Neural progenitor cell (in vitro differentiated cells): Measurements from ENCODE around the gene THEM4.

Experiments used
- EZH2 ChIP-seq: fragments of 200-600 bp; sonication (generic); IDR thresholded peaks from 2 replicates; pipeline ENCODE4 v1.6.1; 2017; ENCODE audit warnings: antibody characterized with exemption, mild to moderate bottlenecking, moderate library complexity
- EZH2phosphoT487 ChIP-seq: fragments of 200-600 bp; sonication (generic); IDR thresholded peaks from 2 replicates; pipeline ENCODE4 v1.6.1; 2017; ENCODE audit warnings: antibody characterized with exemption
- TF ChIP-seq, protein P1 (sequence below): fragments of 200-600 bp; sonication (generic); IDR thresholded peaks from 2 replicates; pipeline ENCODE4 v1.5.1; 2017; ENCODE audit warnings: antibody characterized with exemption, mild to moderate bottlenecking

DNA sequence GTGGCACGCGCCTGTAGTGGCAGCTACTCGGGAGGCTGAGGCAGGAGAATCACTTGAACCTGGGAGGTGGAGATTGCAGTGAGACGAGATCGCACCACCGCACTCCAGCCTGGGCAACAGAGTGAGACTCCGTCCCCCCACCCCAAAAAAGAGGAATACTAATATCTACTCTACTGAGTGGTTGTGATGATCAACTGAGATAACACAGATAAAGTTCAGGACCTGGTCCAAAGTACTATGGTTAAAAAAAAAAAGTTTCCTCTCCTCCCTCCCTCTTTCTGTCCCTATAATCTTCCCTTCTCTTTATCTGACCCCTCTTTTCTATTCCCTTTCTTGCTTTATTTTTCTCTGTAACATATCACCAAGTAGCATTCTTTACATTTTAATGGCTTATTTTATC is 73.7 kb downstream of the THEM4 start:
- TF ChIP-seq EZH2 (no peak), EZH2phosphoT487 (no peak)
- TF ChIP-seq, protein P1, sequence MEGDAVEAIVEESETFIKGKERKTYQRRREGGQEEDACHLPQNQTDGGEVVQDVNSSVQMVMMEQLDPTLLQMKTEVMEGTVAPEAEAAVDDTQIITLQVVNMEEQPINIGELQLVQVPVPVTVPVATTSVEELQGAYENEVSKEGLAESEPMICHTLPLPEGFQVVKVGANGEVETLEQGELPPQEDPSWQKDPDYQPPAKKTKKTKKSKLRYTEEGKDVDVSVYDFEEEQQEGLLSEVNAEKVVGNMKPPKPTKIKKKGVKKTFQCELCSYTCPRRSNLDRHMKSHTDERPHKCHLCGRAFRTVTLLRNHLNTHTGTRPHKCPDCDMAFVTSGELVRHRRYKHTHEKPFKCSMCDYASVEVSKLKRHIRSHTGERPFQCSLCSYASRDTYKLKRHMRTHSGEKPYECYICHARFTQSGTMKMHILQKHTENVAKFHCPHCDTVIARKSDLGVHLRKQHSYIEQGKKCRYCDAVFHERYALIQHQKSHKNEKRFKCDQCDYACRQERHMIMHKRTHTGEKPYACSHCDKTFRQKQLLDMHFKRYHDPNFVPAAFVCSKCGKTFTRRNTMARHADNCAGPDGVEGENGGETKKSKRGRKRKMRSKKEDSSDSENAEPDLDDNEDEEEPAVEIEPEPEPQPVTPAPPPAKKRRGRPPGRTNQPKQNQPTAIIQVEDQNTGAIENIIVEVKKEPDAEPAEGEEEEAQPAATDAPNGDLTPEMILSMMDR: no peak
